Activated T-helper 1 cell treated with anti-CD3 and anti-CD28 coated beads, Interleukin-12 subunit alpha, Interleukin-12 subunit beta, Interleukin-2, Interleukin-4 antibody, amounts not matched to agents 30 ng/mL and 10 ng/mL and 1 ng/mL, durations not matched to agents 14 hours and 24 hours and 36 hours (primary cell): ENCODE measurements around the gene HECTD1. TPM values are rescaled to one million over a fixed set of nuclear protein-coding genes. Genes with fewer than 3 reads are reported as not detected.

ENCODE experiments used
- DNase-seq: peaks from one replicate; pipeline ENCODE4 v3.0.0; 2021; ENCODE audit warnings: low spot score
- H3K27ac Mint-ChIP-seq: one replicate; pipeline ENCODE4 v1.8.0; 2021; ENCODE audit warnings: mild to moderate bottlenecking, mixed read lengths
- H3K27me3 Mint-ChIP-seq: one replicate; pipeline ENCODE4 v1.8.0; 2022; ENCODE audit warnings: mild to moderate bottlenecking, moderate library complexity, mixed read lengths; ENCODE audit not compliant: insufficient read depth
- H3K36me3 Mint-ChIP-seq: one replicate; pipeline ENCODE4 v1.8.0; 2021; ENCODE audit warnings: low read depth, mixed read lengths
- H3K4me1 Mint-ChIP-seq: one replicate; pipeline ENCODE4 v1.8.0; 2021; ENCODE audit warnings: low read depth, mixed read lengths
- H3K4me3 Mint-ChIP-seq: one replicate; pipeline ENCODE4 v1.8.0; 2021; ENCODE audit warnings: mild to moderate bottlenecking, moderate library complexity, mixed read lengths
- H3K9me3 Mint-ChIP-seq: one replicate; pipeline ENCODE4 v1.8.0; 2021; ENCODE audit warnings: mixed read lengths
- intact Hi-C: fragments of 100-400 bp; cut with micrococcal nuclease; formaldehyde crosslinking; loops from one replicate; pipeline ENCODE4 v1.15.1; 2024
- total RNA-seq: library from RNA; stranded (reverse); gene quantifications from 2 replicates; pipeline ENCODE4 v1.2.3, GENCODE V29; 2022

The HECTD1 gene
- total RNA-seq, 1 donor from 2014 or later, result 127 TPM

- Mint-ChIP-seq H3K4me1 (peaks cover 4% of the 10 kb centered on the region), H3K27ac (no peak overlapping the region), H3K36me3 (peaks cover 9% of the 10 kb centered on the region)
Observed at GRCh38 chr14:31180299-31181051, 27.1 kb downstream of the HECTD1 start.

GRCh38 chr14:31174433-31174832, 33.2 kb downstream of the HECTD1 start:
- no peak overlapping the region for H3K4me3 Mint-ChIP-seq
- H3K36me3 Mint-ChIP-seq, result peaks cover 37% of the 10 kb centered on the region
- no peaks in the 10 kb centered on the region for H3K9me3 Mint-ChIP-seq
- intact Hi-C loops, result no loop called here
- no peaks in the 10 kb centered on the region for H3K4me1 Mint-ChIP-seq
- H3K27me3 Mint-ChIP-seq, result no peaks in the 10 kb centered on the region
- H3K27ac Mint-ChIP-seq, result no peak overlapping the region
- no peak for DNase-seq

More at GRCh38 chr14:31180299-31181051, 27.1 kb downstream of the HECTD1 start:
- DNase-seq, result no peak
- Mint-ChIP-seq H3K4me3 (no peak overlapping the region), H3K27me3 (no peaks in the 10 kb centered on the region), H3K9me3 (no peaks in the 10 kb centered on the region)
- intact Hi-C loops, result no loop called here

GRCh38 chr14:31173120-31173837, 34.3 kb downstream of the HECTD1 start:
- intact Hi-C loops, result no loop called here
- no peak overlapping the region for H3K4me3 Mint-ChIP-seq
- DNase-seq, result no peak
- peaks cover 38% of the 10 kb centered on the region for H3K36me3 Mint-ChIP-seq
- no peak overlapping the region for H3K27ac Mint-ChIP-seq
- no peaks in the 10 kb centered on the region for H3K9me3 Mint-ChIP-seq
- H3K27me3 Mint-ChIP-seq, result no peaks in the 10 kb centered on the region
- H3K4me1 Mint-ChIP-seq, result no peaks in the 10 kb centered on the region

DNA sequence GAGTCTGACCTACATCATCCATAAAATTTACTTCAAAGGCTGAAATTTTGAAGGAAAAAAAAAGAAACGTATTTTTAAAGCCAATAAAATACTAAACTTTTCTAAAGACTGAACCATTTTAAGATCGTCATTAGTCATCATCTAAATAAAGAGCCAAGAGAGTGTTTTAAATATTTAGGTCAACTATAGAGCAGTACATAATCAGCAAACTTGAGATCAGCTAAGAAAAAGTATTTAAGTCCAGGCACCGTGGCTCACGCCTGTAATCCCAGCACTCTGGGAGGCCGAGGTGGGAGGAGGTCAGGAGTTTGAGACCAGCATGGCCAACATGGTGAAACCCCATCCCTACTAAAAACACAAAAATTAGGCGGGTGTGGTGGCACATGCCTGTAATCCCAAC, 35.5 kb downstream of the HECTD1 start:
- Mint-ChIP-seq H3K27me3 (no peaks in the 10 kb centered on the region), H3K36me3 (peaks cover 41% of the 10 kb centered on the region), H3K4me1 (no peaks in the 10 kb centered on the region), H3K27ac (no peak overlapping the region), H3K9me3 (no peaks in the 10 kb centered on the region), H3K4me3 (no peak overlapping the region)
- DNase-seq, result no peak
- intact Hi-C loops, result no loop called here

DNA sequence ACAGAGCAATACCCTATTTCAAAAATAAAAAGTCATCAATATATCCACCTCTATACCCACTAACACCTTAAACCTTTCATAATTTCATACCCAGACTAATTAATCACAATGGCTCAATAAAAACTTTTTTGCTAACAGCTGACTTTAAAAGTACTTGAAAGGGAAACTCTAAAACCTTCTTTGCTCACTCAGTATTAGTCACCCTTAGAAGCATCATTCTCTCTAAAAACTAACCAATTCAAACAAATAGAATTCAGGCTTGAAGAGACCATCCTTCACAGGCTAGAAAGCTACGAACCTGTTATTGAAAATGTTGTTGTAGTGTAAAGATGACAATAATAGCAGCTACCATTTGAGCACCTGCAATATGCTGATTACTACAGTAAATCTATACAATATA, 37.2 kb downstream of the HECTD1 start:
- H3K4me3 Mint-ChIP-seq, result no peak overlapping the region
- H3K27ac Mint-ChIP-seq, result no peak overlapping the region
- DNase-seq, result no peak
- intact Hi-C loops, result no loop called here
- H3K9me3 Mint-ChIP-seq, result no peaks in the 10 kb centered on the region
- no peaks in the 10 kb centered on the region for H3K27me3 Mint-ChIP-seq
- no peaks in the 10 kb centered on the region for H3K4me1 Mint-ChIP-seq
- peaks cover 46% of the 10 kb centered on the region for H3K36me3 Mint-ChIP-seq

- H3K4me3 Mint-ChIP-seq, result no peak overlapping the region
- intact Hi-C loops, result no loop called here
- H3K4me1 Mint-ChIP-seq, result no peaks in the 10 kb centered on the region
- H3K9me3 Mint-ChIP-seq, result no peaks in the 10 kb centered on the region
- no peaks in the 10 kb centered on the region for H3K27me3 Mint-ChIP-seq
- DNase-seq, result no peak
- peaks cover 46% of the 10 kb centered on the region for H3K36me3 Mint-ChIP-seq
- no peak overlapping the region for H3K27ac Mint-ChIP-seq
Observed at GRCh38 chr14:31169877-31170276, 37.7 kb downstream of the HECTD1 start.

- DNase-seq, result no peak
- Mint-ChIP-seq H3K4me3 (no peak overlapping the region), H3K27me3 (no peaks in the 10 kb centered on the region), H3K4me1 (no peaks in the 10 kb centered on the region), H3K27ac (no peak overlapping the region), H3K36me3 (peaks cover 35% of the 10 kb centered on the region), H3K9me3 (no peaks in the 10 kb centered on the region)
- intact Hi-C loops, result no loop called here
Observed at GRCh38 chr14:31167032-31167431, 40.6 kb downstream of the HECTD1 start.

- Mint-ChIP-seq H3K9me3 (no peaks in the 10 kb centered on the region), H3K4me3 (no peak overlapping the region), H3K27me3 (no peaks in the 10 kb centered on the region), H3K4me1 (no peaks in the 10 kb centered on the region), H3K36me3 (peaks cover 35% of the 10 kb centered on the region), H3K27ac (no peak overlapping the region)
- DNase-seq, result no peak
- intact Hi-C loops, result no loop called here
Observed at GRCh38 chr14:31166271-31166561, 41.4 kb downstream of the HECTD1 start.

DNA sequence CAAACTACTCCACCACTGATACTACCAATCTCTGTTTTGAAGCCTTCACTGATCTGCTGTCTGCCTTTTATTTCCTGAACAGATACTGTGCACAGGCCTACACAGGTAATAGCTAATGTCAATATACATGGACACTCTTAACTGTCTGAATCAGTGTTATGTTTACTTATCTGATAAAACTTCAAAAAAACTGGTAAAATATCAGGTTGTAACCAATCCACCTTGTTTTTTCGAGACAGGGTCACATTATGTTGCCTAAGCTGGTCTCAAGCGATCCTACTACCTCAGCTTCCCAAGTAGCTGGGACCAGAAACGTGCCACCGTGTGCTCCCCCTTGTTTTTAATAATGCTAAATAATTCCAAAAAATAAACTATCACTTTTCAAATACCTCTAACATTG, 43.5 kb downstream of the HECTD1 start:
- intact Hi-C loops, result loop anchor here (5.0 kb wide), 1 partner anchor 193 kb away; no protein-coding TSS in a partner anchor
- no peak for DNase-seq
- Mint-ChIP-seq H3K27me3 (no peaks in the 10 kb centered on the region), H3K36me3 (peaks cover 29% of the 10 kb centered on the region), H3K4me3 (no peak overlapping the region), H3K4me1 (no peaks in the 10 kb centered on the region), H3K9me3 (no peaks in the 10 kb centered on the region), H3K27ac (no peak overlapping the region)

DNA sequence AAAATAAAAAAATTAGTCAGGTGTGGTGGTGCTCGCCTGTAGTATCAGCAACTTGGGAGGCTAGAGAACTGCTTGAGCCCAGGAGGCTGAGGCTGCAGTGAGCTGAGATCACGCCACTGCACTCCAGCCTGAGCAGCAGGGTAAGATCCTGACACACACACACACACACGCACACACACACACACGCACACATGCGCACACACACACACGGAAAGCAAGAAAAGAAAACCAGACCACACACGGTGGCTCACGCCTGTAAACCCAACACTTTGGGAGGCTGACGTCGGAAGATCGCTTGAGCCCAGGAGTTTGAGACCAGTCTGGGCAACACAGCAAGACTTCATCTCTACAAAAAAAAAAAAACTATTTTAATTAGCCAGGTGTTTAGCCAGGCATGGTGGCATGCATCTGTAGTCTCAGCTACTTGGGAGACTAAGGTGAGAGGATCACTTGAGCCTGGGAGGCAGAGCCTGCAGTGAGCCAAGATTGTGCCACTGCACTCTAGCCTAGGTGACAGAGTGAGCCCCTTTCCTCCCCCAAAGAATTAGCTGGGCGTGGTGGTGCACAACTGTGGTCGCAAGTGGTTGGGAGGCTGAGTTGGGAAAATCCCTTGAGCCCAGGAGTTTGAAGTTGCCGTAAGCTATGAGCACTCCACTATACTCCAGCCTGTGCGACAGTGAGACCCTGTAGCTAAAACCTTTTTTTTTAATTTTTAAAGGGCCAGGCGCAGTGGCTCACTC, 44.5 kb downstream of the HECTD1 start:
- intact Hi-C loops, result loop anchor here (5.0 kb wide), 1 partner anchor 194 kb away; no protein-coding TSS in a partner anchor
- DNase-seq, result no peak
- no peak overlapping the region for H3K27ac Mint-ChIP-seq
- no peaks in the 10 kb centered on the region for H3K27me3 Mint-ChIP-seq
- no peak overlapping the region for H3K4me3 Mint-ChIP-seq
- H3K4me1 Mint-ChIP-seq, result no peaks in the 10 kb centered on the region
- peaks cover 27% of the 10 kb centered on the region for H3K36me3 Mint-ChIP-seq
- H3K9me3 Mint-ChIP-seq, result no peaks in the 10 kb centered on the region

- Mint-ChIP-seq H3K9me3 (no peaks in the 10 kb centered on the region), H3K4me3 (no peak overlapping the region), H3K4me1 (no peaks in the 10 kb centered on the region), H3K36me3 (peaks cover 21% of the 10 kb centered on the region), H3K27ac (no peak overlapping the region), H3K27me3 (no peaks in the 10 kb centered on the region)
- no peak for DNase-seq
- intact Hi-C loops, result loop anchor here (5.0 kb wide), 1 partner anchor 196 kb away; no protein-coding TSS in a partner anchor
Observed at GRCh38 chr14:31161274-31161673, 46.3 kb downstream of the HECTD1 start.

GRCh38 chr14:31159682-31160296, 47.8 kb downstream of the HECTD1 start:
- intact Hi-C loops, result loop anchor here (5.0 kb wide), 1 partner anchor 198 kb away; no protein-coding TSS in a partner anchor
- Mint-ChIP-seq H3K4me1 (no peaks in the 10 kb centered on the region), H3K4me3 (no peak overlapping the region), H3K27me3 (no peaks in the 10 kb centered on the region), H3K9me3 (no peaks in the 10 kb centered on the region), H3K36me3 (peaks cover 16% of the 10 kb centered on the region), H3K27ac (no peak overlapping the region)
- no peak for DNase-seq
